Left lung (tissue), 10 donors: Measurements from ENCODE around the gene ZNF512B. TPM values are rescaled to one million over a fixed set of nuclear protein-coding genes. Genes with fewer than 3 reads are reported as not detected.
A peak's percentile ranks its signal among the peaks of the same experiment; 100 is the strongest.

Experiments
- ATAC-seq: fragments of 200-7000 bp; cut with Tn5 transposase; one replicate; pipeline ENCODE4 v1.9.1; 2020; ENCODE audit warnings: moderate library complexity
- DNase-seq, 4 donors: peaks; one replicate each; pipeline ENCODE4 v3.0.0-alpha.2; 2013 to 2020
- H3K27ac ChIP-seq, 2 donors: fragments of 200-600 bp; sonication (generic) in 1 of 2; one replicate each; pipeline versions ENCODE4 v1.5.0 to v1.8.0; 2020 to 2021
- H3K27me3 ChIP-seq, 2 donors: fragments of 200-600 bp; sonication (generic) in 1 of 2; one replicate each; pipeline versions ENCODE4 v1.5.0 to v1.8.0; 2020 to 2021
- H3K36me3 ChIP-seq, 2 donors: fragments of 200-600 bp; sonication (generic) in 1 of 2; one replicate each; pipeline versions ENCODE4 v1.5.0 to v1.8.0; 2020 to 2021
- H3K4me1 ChIP-seq, 2 donors: fragments of 200-600 bp; one replicate each; pipeline ENCODE4 v1.8.0; 2021
- H3K4me3 ChIP-seq, 2 donors: fragments of 200-600 bp; sonication (generic) in 1 of 2; one replicate each; pipeline versions ENCODE4 v1.5.0 to v1.8.0; 2020 to 2021; ENCODE audit warnings: mild to moderate bottlenecking in 1 of 2
- H3K9me3 ChIP-seq, 2 donors: fragments of 200-600 bp; sonication (generic) in 1 of 2; one replicate each; pipeline versions ENCODE4 v1.5.0 to v1.8.0; 2020 to 2021
- CTCF ChIP-seq, 2 donors: fragments of 200-600 bp; sonication (generic) in 1 of 2; IDR thresholded peaks; one replicate each; pipeline versions ENCODE4 v1.5.0 to v1.8.0; 2021; ENCODE audit warnings: antibody characterized with exemption in 2 of 2
- intact Hi-C, 2 donors: fragments of 100-400 bp; cut with DNase I; formaldehyde crosslinking; loops; one replicate each; pipeline versions ENCODE4 v1.11.2 to v1.14.2; 2022
- polyA plus RNA-seq, 6 donors: library from polyadenylated mRNA; unstranded; fragments of 120-200 nt; gene quantifications; one replicate each; pipeline ENCODE4 v1.2.1, GENCODE V29; 2013; ENCODE audit not compliant: insufficient read length in 6 of 6
- total RNA-seq, 2 donors: library from RNA; stranded (reverse); fragmentation: NEBNext Ultra II Directional; extraction: Animal tissue kit (Norgen Biotek cat#: 25700); gene quantifications; one replicate each; pipeline ENCODE4 v1.2.1, GENCODE V29; 2021
- donor health status: DM: no; HTN: yes; CAD: no.
- donor health status: DM: no; HTN: no; CAD: no.

ZNF512B gene
- total and polyA plus RNA-seq, 8 donors, result 16.4 to 38.3 (median 26.6) TPM

- no peak overlapping the region for H3K27ac ChIP-seq
- H3K9me3 ChIP-seq, result no peaks in the 10 kb centered on the region
- H3K4me3 ChIP-seq, result no peak overlapping the region
- H3K27me3 ChIP-seq, result no peaks in the 10 kb centered on the region
- peaks cover 16 to 61% of the 10 kb centered on the region in 2 donors for H3K4me1 ChIP-seq
- peaks cover 0 to 50% of the 10 kb centered on the region in 2 donors for H3K36me3 ChIP-seq
- DNase-seq, result peak in 1 of 4 donors; percentile 61
- intact Hi-C loops, result no loop called here
- ATAC-seq, result no peak
- no peak for TF ChIP-seq CTCF (IDR thresholded peaks at IDR 0.05)
Observed at GRCh38 chr20:63945031-63945658, 24.6 kb downstream of the ZNF512B start.

- TF ChIP-seq CTCF (IDR thresholded peaks at IDR 0.05), result no peak
- ATAC-seq (no peak), DNase-seq (peak in 1 of 4 donors; percentile 75)
- H3K9me3 ChIP-seq, result no peaks in the 10 kb centered on the region
- intact Hi-C loops, result no loop called here
- H3K27ac ChIP-seq, result no peak overlapping the region
- peaks cover 8 to 56% of the 10 kb centered on the region in 2 donors for H3K4me1 ChIP-seq
- no peaks in the 10 kb centered on the region for H3K27me3 ChIP-seq
- peaks cover 0 to 58% of the 10 kb centered on the region in 2 donors for H3K36me3 ChIP-seq
- no peak overlapping the region for H3K4me3 ChIP-seq
Observed at GRCh38 chr20:63944078-63944941, 25.4 kb downstream of the ZNF512B start.

GRCh38 chr20:63943808-63944077, 26.0 kb downstream of the ZNF512B start:
- Histone ChIP-seq H3K36me3 (peaks cover 0 to 64% of the 10 kb centered on the region in 2 donors), H3K4me1 (peaks cover 3 to 54% of the 10 kb centered on the region in 2 donors), H3K9me3 (no peaks in the 10 kb centered on the region), H3K27ac (peak overlapping the region in 1 of 2 donors; percentile 73), H3K27me3 (no peaks in the 10 kb centered on the region), H3K4me3 (no peak overlapping the region)
- intact Hi-C loops, result no loop called here
- ATAC-seq (no peak), DNase-seq (peak in 1 of 4 donors; percentile 62)
- no peak for TF ChIP-seq CTCF (IDR thresholded peaks at IDR 0.05)

GRCh38 chr20:63942969-63943807, 26.5 kb downstream of the ZNF512B start:
- DNase-seq, result peak in 1 of 4 donors; percentile 85
- Histone ChIP-seq H3K27ac (peak overlapping the region; percentile 33 to 73), H3K27me3 (no peaks in the 10 kb centered on the region), H3K4me1 (peaks cover 0 to 53% of the 10 kb centered on the region in 2 donors), H3K9me3 (no peaks in the 10 kb centered on the region), H3K36me3 (peaks cover 0 to 70% of the 10 kb centered on the region in 2 donors), H3K4me3 (no peak overlapping the region)
- TF ChIP-seq CTCF (IDR thresholded peaks at IDR 0.05), result no peak
- intact Hi-C loops, result no loop called here
- no peak for ATAC-seq
